Vagina (tissue), 2 donors: ENCODE measurements around the gene CCL4.

Experiments used
- CTCF ChIP-seq, 3 experiments: fragments of 450-650 bp in 2 of 3; fragments of 200-600 bp in 1 of 3; sonication (generic) in 1 of 3; IDR thresholded peaks; one replicate each; pipeline ENCODE4 v1.5.1; 2017 to 2019; ENCODE audit warnings: antibody characterized with exemption in 3 of 3, mild to moderate bottlenecking in 2 of 3, moderate library complexity in 2 of 3
- POLR2AphosphoS5 ChIP-seq, 2 donors: sonication (generic); formaldehyde crosslinking; IDR thresholded peaks; one replicate each; pipeline ENCODE4 v1.9.0; 2017; ENCODE audit warnings: antibody characterized with exemption in 2 of 2, mild to moderate bottlenecking in 2 of 2, low read depth in 1 of 2; ENCODE audit not compliant: insufficient read depth in 1 of 2

- TF ChIP-seq CTCF (IDR thresholded peaks at IDR 0.05) (no peak), POLR2AphosphoS5 (IDR thresholded peaks at IDR 0.05; ENCODE audit: insufficient read depth in 1 of 2, low read depth in 1 of 2) (no peak)
Measured at GRCh38 chr17:36104701-36105181, 1.1 kb downstream of the CCL4 start.
